Stimulated activated CD4-positive, alpha-beta T cell treated with anti-CD3 and anti-CD28 coated beads, Interleukin-12 subunit alpha, Interleukin-12 subunit beta, amount 100 ng/mL, for 24 hours (primary cell): Measurements from ENCODE around the gene PEX14.

Experiments used
- DNase-seq, 2 experiments: peaks; one replicate each; pipeline ENCODE4 v3.0.0-alpha.2; 2020; ENCODE audit warnings: low read depth in 2 of 2

PEX14 gene

GRCh38 chr1:10631811-10632593 lies 157.3 kb downstream of the PEX14 start:
- DNase-seq, result no peak

- DNase-seq, result no peak
These were observed 157.9 kb downstream of the PEX14 start for GRCh38 chr1:10632691-10633090.

- DNase-seq, result no peak
These were observed 158.7 kb downstream of the PEX14 start for GRCh38 chr1:10633416-10633815.

- DNase-seq, result no peak
These were observed 159.3 kb downstream of the PEX14 start for GRCh38 chr1:10634075-10634427.

GRCh38 chr1:10634428-10635084 lies 159.8 kb downstream of the PEX14 start:
- DNase-seq, result no peak

- DNase-seq, result no peak
These were observed 160.5 kb downstream of the PEX14 start for GRCh38 chr1:10635085-10635896.

- no peak for DNase-seq
These were observed 161.2 kb downstream of the PEX14 start for GRCh38 chr1:10635992-10636391.

- no peak for DNase-seq
These were observed 162.7 kb downstream of the PEX14 start for GRCh38 chr1:10637400-10637799.

- no peak for DNase-seq
These were observed 163.2 kb downstream of the PEX14 start for GRCh38 chr1:10637834-10638558.

- no peak for DNase-seq
These were observed 163.8 kb downstream of the PEX14 start for GRCh38 chr1:10638559-10639005.

GRCh38 chr1:10639011-10639774 lies 164.4 kb downstream of the PEX14 start:
- DNase-seq, result no peak

- no peak for DNase-seq
These were observed 165.2 kb downstream of the PEX14 start for GRCh38 chr1:10639775-10640578.

- no peak for DNase-seq
These were observed 166.2 kb downstream of the PEX14 start for GRCh38 chr1:10640843-10641553.

- no peak for DNase-seq
These were observed 167.2 kb downstream of the PEX14 start for GRCh38 chr1:10641976-10642375.

GRCh38 chr1:10642403-10643080 lies 167.8 kb downstream of the PEX14 start:
- no peak for DNase-seq

- no peak for DNase-seq
These were observed 169.0 kb downstream of the PEX14 start for GRCh38 chr1:10643607-10644306.

GRCh38 chr1:10644307-10645128 lies 169.8 kb downstream of the PEX14 start:
- DNase-seq, result no peak
